Measurements from ENCODE around the gene UBQLN4. TPM values are rescaled to one million over a fixed set of nuclear protein-coding genes. Genes with fewer than 3 reads are reported as not detected.

Gene UBQLN4
- polyA plus RNA-seq, 1 experiment = 22.7 TPM

DNA sequence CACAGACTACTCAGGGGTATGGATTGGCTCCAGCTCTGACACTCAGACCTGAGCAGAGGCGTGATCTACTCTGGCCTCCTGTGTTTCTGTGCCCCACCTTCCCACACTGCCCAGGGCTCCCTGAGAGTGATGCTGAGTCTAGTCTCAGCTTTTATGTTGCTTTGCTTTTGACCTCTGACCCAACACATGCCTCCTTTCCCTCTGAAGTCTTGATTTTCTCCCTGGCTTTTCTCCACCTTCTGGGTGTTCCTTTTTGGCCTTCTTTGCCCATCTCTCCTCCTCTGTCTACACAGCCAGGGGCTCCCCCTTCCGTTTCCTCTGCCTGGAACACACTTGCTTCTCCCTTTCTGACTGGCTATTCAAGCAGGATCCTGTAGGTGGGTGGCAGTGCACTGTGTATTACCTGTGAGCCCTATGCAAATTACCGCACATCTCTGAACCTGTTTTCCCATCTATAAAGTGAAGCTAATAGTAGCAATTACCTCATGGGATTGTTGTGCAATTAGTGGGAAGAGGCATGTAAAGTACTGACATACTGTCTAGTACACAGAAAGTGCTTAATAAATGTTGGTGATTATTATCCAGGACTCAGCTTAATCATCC, 42.4 kb upstream of the UBQLN4 start:
- no peaks in the 10 kb centered on the region for H3K9me3 ChIP-seq (ENCODE audit: control insufficient read depth, insufficient read depth, low read length)
- TF ChIP-seq, protein P1, sequence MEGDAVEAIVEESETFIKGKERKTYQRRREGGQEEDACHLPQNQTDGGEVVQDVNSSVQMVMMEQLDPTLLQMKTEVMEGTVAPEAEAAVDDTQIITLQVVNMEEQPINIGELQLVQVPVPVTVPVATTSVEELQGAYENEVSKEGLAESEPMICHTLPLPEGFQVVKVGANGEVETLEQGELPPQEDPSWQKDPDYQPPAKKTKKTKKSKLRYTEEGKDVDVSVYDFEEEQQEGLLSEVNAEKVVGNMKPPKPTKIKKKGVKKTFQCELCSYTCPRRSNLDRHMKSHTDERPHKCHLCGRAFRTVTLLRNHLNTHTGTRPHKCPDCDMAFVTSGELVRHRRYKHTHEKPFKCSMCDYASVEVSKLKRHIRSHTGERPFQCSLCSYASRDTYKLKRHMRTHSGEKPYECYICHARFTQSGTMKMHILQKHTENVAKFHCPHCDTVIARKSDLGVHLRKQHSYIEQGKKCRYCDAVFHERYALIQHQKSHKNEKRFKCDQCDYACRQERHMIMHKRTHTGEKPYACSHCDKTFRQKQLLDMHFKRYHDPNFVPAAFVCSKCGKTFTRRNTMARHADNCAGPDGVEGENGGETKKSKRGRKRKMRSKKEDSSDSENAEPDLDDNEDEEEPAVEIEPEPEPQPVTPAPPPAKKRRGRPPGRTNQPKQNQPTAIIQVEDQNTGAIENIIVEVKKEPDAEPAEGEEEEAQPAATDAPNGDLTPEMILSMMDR (IDR thresholded peaks at IDR 0.05; ENCODE audit: low read depth, low read length) = no peak
- ChIA-PET POLR2A (interaction anchor here (5.7 to 6.9 kb wide), 2 partner anchors 19 to 33 kb away, joined by 25 to 36 read pairs; partner anchors contain the start of gene LMNA), CTCF (interaction anchor here (0.5 to 20.2 kb wide), 25 partner anchors 8 to 264 kb away, joined by 3 to 682 read pairs (median 5); partner anchors contain the start of genes LMNA, MEX3A and PMF1)
- H3K27ac ChIP-seq (ENCODE audit: low read depth, low read length) = no peak overlapping the region
- no peak overlapping the region for H3K4me3 ChIP-seq (ENCODE audit: low read depth, low read length)
- no peak for DNase-seq (ENCODE audit: low read depth, low spot score)
- no peaks in the 10 kb centered on the region for H3K27me3 ChIP-seq (ENCODE audit: control insufficient read depth, insufficient read depth, low read length)

DNA sequence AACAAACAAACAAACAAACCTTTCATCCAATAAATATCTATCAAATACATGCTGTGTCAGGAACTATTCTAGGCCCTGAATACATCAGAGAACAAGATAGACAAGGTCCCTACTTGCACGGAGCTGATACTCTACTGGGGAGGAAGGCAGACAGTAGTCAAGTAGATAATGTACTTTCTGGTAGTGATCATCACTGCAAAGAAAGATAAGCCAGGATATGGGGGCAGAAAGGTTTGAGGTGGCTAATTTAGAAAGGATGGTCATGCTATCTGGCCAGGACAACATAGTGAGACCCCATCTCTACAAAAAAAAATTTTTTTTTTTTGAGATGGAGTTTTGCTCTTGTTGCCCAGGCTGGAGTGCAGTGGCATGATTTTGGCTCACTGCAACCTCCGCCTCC, 38.0 kb upstream of the UBQLN4 start:
- CTCF ChIA-PET = interaction anchor here (0.8 to 20.2 kb wide), 4 partner anchors 12 to 134 kb away, joined by 3 to 682 read pairs (median 36); partner anchors contain the start of gene LMNA
- no peaks in the 10 kb centered on the region for H3K9me3 ChIP-seq (ENCODE audit: control insufficient read depth, insufficient read depth, low read length)
- H3K27me3 ChIP-seq (ENCODE audit: control insufficient read depth, insufficient read depth, low read length) = no peaks in the 10 kb centered on the region
- no peak for DNase-seq (ENCODE audit: low read depth, low spot score)
- H3K27ac ChIP-seq (ENCODE audit: low read depth, low read length) = no peak overlapping the region
- TF ChIP-seq, protein P1 (IDR thresholded peaks at IDR 0.05; ENCODE audit: low read depth, low read length) = no peak
- no peak overlapping the region for H3K4me3 ChIP-seq (ENCODE audit: low read depth, low read length)
- POLR2A ChIA-PET = no interaction called here

DNA sequence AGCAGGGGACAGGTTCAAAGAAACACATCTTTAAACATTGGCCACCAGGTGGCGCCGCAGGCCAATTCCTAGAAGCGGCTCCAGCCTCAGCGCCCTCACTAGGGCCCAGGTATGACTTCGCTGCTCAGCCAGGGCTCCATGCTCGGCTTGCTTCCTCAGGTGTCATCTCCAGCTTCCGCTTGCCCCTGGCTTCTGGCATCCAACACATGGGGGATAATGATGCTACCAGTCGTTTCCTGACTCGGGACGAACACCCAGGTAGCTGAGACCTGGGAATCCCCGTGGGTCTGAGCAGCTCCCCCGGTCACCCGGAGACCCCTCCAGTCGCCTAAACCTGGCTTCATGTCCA, 37.2 kb upstream of the UBQLN4 start:
- H3K9me3 ChIP-seq (ENCODE audit: control insufficient read depth, insufficient read depth, low read length) = no peaks in the 10 kb centered on the region
- POLR2A ChIA-PET = no interaction called here
- TF ChIP-seq, protein P1 (IDR thresholded peaks at IDR 0.05; ENCODE audit: low read depth, low read length) = peak; percentile 77
- H3K4me3 ChIP-seq (ENCODE audit: low read depth, low read length) = no peak overlapping the region
- CTCF ChIA-PET = interaction anchor here (0.6 to 20.2 kb wide), 14 partner anchors 9 to 270 kb away, joined by 3 to 682 read pairs (median 4); partner anchors contain the start of gene LMNA
- peak; percentile 48 for DNase-seq (ENCODE audit: low read depth, low spot score)
- H3K27ac ChIP-seq (ENCODE audit: low read depth, low read length) = no peak overlapping the region
- H3K27me3 ChIP-seq (ENCODE audit: control insufficient read depth, insufficient read depth, low read length) = no peaks in the 10 kb centered on the region

DNA sequence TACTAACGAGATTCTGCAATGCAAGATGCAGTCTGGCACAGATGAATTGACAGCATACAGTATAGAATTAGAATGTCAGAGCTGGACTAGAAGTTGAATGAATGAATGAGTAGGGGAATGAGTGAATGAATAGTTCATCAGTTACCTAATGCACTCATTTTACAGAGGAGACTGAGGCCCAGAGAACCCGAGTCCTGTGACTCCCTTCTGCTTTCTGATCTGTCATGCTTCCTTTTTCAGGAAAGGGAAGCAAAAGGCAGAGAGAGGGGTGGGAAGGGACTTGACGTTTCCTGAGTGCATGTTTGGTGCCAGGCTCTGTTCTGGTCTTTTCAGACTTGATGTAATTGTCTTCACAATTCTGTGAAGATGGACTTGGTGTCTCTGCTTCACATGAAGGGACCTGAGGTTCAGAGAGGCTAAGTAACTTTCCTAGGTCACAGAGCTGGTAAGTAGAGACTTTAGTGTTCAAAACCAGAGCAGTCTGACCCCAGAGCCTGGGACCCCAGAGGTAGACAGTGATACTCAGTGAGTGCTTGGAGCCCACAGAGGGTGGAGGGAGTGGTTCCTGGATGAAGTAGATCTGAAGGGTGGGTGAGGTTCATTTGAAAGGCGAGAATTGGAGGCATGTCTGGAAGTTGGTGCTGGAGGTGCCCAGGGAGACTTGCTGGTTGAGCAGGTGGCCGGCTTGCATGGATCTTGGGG, 36.7 kb upstream of the UBQLN4 start:
- Histone ChIP-seq H3K4me3 (ENCODE audit: low read depth, low read length) (no peak overlapping the region), H3K9me3 (ENCODE audit: control insufficient read depth, insufficient read depth, low read length) (no peaks in the 10 kb centered on the region), H3K27ac (ENCODE audit: low read depth, low read length) (no peak overlapping the region), H3K27me3 (ENCODE audit: control insufficient read depth, insufficient read depth, low read length) (no peaks in the 10 kb centered on the region)
- ChIA-PET POLR2A (no interaction called here), CTCF (interaction anchor here (0.5 to 20.2 kb wide), 14 partner anchors 9 to 270 kb away, joined by 3 to 682 read pairs (median 4); partner anchors contain the start of gene LMNA)
- no peak for DNase-seq (ENCODE audit: low read depth, low spot score)
- TF ChIP-seq, protein P1 (IDR thresholded peaks at IDR 0.05; ENCODE audit: low read depth, low read length) = no peak

DNA sequence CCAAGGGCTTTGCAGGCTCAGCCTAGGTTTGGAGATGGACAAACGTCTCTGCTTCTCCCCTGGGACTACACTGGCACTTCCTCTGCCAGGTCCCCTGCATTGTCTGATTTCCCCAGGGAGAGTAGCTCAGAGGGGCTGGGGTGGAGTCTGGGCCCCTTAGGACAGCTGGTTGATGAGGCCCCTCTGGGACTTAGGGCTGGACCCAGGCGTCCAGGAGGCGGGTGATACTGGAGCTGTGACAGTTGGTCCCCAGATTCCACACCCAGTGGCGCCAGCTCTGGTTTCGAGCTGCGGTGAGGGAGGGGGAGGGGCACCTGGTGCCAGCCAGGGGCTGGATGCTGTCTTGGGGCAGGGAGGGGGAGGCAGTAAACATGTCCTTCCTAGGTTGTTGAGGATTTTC, 36.1 kb upstream of the UBQLN4 start:
- H3K27me3 ChIP-seq (ENCODE audit: control insufficient read depth, insufficient read depth, low read length) = no peaks in the 10 kb centered on the region
- ChIA-PET POLR2A (no interaction called here), CTCF (interaction anchor here (0.6 to 20.2 kb wide), 5 partner anchors 10 to 230 kb away, joined by 5 to 682 read pairs (median 15); partner anchors contain the start of gene LMNA)
- TF ChIP-seq, protein P1 (IDR thresholded peaks at IDR 0.05; ENCODE audit: low read depth, low read length) = no peak
- H3K4me3 ChIP-seq (ENCODE audit: low read depth, low read length) = no peak overlapping the region
- H3K9me3 ChIP-seq (ENCODE audit: control insufficient read depth, insufficient read depth, low read length) = no peaks in the 10 kb centered on the region
- no peak for DNase-seq (ENCODE audit: low read depth, low spot score)
- no peak overlapping the region for H3K27ac ChIP-seq (ENCODE audit: low read depth, low read length)
